Measurements from ENCODE around the gene HSD17B10. TPM values are rescaled to one million over a fixed set of nuclear protein-coding genes. Genes with fewer than 3 reads are reported as not detected.

HSD17B10 gene
- total RNA-seq, 1 experiment from 2014 or later: 108 TPM

DNA sequence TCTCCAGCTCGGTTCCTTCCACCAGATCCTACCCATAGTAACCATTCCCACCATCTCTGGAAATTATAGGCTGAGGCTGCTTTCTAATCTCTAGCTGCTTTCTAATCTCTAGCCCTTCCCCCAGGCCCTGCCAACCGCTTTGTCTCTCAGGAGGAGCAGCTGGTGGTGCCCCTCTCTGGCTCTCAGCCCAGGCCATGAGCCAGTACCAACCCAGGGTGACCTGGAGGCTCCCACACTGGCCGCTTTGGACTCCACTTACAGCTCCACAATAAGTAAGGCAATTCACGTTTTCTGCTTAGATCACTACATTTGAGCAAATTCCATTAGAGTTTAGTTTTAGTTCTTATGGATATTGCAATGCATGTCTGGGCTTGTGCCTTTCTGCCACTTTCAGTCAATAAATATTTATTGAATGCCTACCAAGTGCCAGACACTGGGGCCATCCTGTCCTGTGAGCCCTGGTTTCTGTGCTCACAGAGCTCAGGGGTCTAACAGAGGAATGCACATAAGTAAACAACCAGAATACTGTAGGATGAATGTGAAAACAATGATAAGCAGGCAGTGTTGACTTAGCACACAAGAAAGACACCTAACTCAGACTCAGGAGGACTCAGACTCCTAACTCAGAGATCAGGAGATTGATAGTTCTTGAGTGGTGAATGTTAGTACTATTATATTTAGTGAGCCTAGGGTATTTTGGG lies 50.6 kb downstream of the HSD17B10 start (continued):
- TF ChIP-seq, protein P1, sequence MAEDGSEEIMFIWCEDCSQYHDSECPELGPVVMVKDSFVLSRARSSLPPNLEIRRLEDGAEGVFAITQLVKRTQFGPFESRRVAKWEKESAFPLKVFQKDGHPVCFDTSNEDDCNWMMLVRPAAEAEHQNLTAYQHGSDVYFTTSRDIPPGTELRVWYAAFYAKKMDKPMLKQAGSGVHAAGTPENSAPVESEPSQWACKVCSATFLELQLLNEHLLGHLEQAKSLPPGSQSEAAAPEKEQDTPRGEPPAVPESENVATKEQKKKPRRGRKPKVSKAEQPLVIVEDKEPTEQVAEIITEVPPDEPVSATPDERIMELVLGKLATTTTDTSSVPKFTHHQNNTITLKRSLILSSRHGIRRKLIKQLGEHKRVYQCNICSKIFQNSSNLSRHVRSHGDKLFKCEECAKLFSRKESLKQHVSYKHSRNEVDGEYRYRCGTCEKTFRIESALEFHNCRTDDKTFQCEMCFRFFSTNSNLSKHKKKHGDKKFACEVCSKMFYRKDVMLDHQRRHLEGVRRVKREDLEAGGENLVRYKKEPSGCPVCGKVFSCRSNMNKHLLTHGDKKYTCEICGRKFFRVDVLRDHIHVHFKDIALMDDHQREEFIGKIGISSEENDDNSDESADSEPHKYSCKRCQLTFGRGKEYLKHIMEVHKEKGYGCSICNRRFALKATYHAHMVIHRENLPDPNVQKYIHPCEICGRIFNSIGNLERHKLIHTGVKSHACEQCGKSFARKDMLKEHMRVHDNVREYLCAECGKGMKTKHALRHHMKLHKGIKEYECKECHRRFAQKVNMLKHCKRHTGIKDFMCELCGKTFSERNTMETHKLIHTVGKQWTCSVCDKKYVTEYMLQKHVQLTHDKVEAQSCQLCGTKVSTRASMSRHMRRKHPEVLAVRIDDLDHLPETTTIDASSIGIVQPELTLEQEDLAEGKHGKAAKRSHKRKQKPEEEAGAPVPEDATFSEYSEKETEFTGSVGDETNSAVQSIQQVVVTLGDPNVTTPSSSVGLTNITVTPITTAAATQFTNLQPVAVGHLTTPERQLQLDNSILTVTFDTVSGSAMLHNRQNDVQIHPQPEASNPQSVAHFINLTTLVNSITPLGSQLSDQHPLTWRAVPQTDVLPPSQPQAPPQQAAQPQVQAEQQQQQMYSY (CRISPR knock-in tag; IDR thresholded peaks at IDR 0.05): no peak
- TF ChIP-seq, protein P2, sequence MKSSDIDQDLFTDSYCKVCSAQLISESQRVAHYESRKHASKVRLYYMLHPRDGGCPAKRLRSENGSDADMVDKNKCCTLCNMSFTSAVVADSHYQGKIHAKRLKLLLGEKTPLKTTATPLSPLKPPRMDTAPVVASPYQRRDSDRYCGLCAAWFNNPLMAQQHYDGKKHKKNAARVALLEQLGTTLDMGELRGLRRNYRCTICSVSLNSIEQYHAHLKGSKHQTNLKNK (CRISPR knock-in tag; IDR thresholded peaks at IDR 0.05): no peak

Small RNA genes lying within 50 kb of the gene (microRNA-seq; reads per million reads assigned to microRNA genes)
- not detected for gene MIR6857 (ENCODE audit: borderline number of aligned reads)

Other genes with a start within 250 kb of the HSD17B10 start
- 100 to 112 TPM (median 108 TPM) in 3 replicates for gene KDM5C, start 209.2 kb downstream of the HSD17B10 start, total RNA-seq (2021)
- gene IQSEC2, start 152.8 kb downstream of the HSD17B10 start, total RNA-seq (2021): 22.0 to 48.2 TPM (median 23.3 TPM) in 3 replicates
- gene SMC1A, start 11.7 kb downstream of the HSD17B10 start, total RNA-seq (2021): 87.4 to 98.7 TPM (median 89.3 TPM) in 3 replicates
- gene RIBC1, start 11.5 kb downstream of the HSD17B10 start, total RNA-seq (2021): 0.94 to 1.1 TPM (median 1.1 TPM) in 3 replicates